Suprapubic skin (tissue), 4 donors: ENCODE measurements around the gene ALG1. TPM values are rescaled to one million over a fixed set of nuclear protein-coding genes. Genes with fewer than 3 reads are reported as not detected.

ENCODE experiments used
- DNase-seq, 2 donors: peaks; one replicate each; pipeline ENCODE4 v3.0.0-alpha.2; 2019; ENCODE audit warnings: low spot score in 2 of 2
- H3K27ac ChIP-seq: fragments of 200-600 bp; sonication (generic); one replicate; pipeline ENCODE4 v1.5.1; 2019
- H3K27me3 ChIP-seq: fragments of 200-600 bp; sonication (generic); one replicate; pipeline ENCODE4 v1.5.1; 2019
- H3K36me3 ChIP-seq: fragments of 200-600 bp; sonication (generic); one replicate; pipeline ENCODE4 v1.5.1; 2019
- H3K4me1 ChIP-seq: fragments of 200-600 bp; sonication (generic); one replicate; pipeline ENCODE4 v1.5.1; 2019
- H3K4me3 ChIP-seq: fragments of 200-600 bp; sonication (generic); one replicate; pipeline ENCODE4 v1.5.1; 2019; ENCODE audit warnings: mild to moderate bottlenecking
- H3K9me3 ChIP-seq: fragments of 200-600 bp; sonication (generic); one replicate; pipeline ENCODE4 v1.5.1; 2019
- EP300 ChIP-seq: sonication (generic); formaldehyde crosslinking; IDR thresholded peaks from one replicate; pipeline ENCODE4 v1.6.1; 2017; ENCODE audit warnings: antibody characterized with exemption
- POLR2A ChIP-seq, 2 donors: fragments of 450-650 bp; IDR thresholded peaks; one replicate each; pipeline ENCODE4 v1.6.1; 2017; ENCODE audit warnings: antibody characterized with exemption in 2 of 2, mild to moderate bottlenecking in 2 of 2, moderate library complexity in 2 of 2
- POLR2AphosphoS5 ChIP-seq, 3 donors: sonication (generic); formaldehyde crosslinking; IDR thresholded peaks; one replicate each; pipeline ENCODE4 v1.6.1; 2017; ENCODE audit warnings: antibody characterized with exemption in 3 of 3
- WGBS: methylation state at CpG from one replicate; pipeline ENCODE4 v1.1.5; 2018; 5-methylcytosine and 5-hydroxymethylcytosine counted together
- total RNA-seq, 4 donors: library from RNA; depleted of rRNA; stranded (reverse); fragments of >200 nt; gene quantifications; one replicate each; pipeline ENCODE4 v1.1.0, GENCODE V29; 2016
- TF ChIP-seq, protein P1 (sequence below), 2 donors: fragments of 200-600 bp in 1 of 2; fragments of 450-650 bp in 1 of 2; sonication (generic) in 1 of 2; IDR thresholded peaks; one replicate each; pipeline ENCODE4 v1.5.1; 2016 to 2019; ENCODE audit warnings: antibody characterized with exemption in 2 of 2, mild to moderate bottlenecking in 1 of 2, moderate library complexity in 1 of 2

Gene ALG1
- total RNA-seq, 4 donors from 2014 or later: 14.5 to 22.3 (median 19.0) TPM

DNA sequence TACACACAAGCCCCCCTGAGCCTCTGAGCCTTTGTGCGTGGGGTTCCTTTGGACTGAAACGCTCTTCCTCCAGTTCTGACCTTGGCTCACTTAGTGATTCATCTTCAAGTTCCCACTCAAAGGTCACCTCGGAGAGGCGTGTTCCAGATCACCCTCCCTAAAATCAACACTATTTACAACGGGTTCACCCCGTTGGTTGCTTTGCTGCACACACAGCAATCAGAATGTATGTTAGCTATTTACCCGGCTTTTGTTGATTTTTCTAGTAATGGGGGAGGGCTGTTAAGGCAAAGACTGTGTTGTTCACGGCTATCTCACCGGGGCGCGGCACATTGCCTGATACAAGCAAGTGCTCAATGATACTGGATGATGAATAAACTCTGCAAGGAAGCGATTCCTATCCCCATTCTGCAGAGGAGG is 38.9 kb upstream of the ALG1 start:
- no peaks in the 10 kb centered on the region for H3K9me3 ChIP-seq
- no peaks in the 10 kb centered on the region for H3K27me3 ChIP-seq
- peaks cover 26% of the 10 kb centered on the region for H3K36me3 ChIP-seq
- peak overlapping the region; percentile 84 for H3K27ac ChIP-seq
- 37% methylated on average over 12 of the region's 12 CpGs for WGBS
- peaks cover 30% of the 10 kb centered on the region for H3K4me1 ChIP-seq
- DNase-seq: no peak
- peak overlapping the region; percentile 76 for H3K4me3 ChIP-seq
- TF ChIP-seq, protein P1, sequence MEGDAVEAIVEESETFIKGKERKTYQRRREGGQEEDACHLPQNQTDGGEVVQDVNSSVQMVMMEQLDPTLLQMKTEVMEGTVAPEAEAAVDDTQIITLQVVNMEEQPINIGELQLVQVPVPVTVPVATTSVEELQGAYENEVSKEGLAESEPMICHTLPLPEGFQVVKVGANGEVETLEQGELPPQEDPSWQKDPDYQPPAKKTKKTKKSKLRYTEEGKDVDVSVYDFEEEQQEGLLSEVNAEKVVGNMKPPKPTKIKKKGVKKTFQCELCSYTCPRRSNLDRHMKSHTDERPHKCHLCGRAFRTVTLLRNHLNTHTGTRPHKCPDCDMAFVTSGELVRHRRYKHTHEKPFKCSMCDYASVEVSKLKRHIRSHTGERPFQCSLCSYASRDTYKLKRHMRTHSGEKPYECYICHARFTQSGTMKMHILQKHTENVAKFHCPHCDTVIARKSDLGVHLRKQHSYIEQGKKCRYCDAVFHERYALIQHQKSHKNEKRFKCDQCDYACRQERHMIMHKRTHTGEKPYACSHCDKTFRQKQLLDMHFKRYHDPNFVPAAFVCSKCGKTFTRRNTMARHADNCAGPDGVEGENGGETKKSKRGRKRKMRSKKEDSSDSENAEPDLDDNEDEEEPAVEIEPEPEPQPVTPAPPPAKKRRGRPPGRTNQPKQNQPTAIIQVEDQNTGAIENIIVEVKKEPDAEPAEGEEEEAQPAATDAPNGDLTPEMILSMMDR (IDR thresholded peaks at IDR 0.05): no peak
- TF ChIP-seq POLR2AphosphoS5 (IDR thresholded peaks at IDR 0.05) (no peak), POLR2A (IDR thresholded peaks at IDR 0.05) (no peak), EP300 (no peak)

DNA sequence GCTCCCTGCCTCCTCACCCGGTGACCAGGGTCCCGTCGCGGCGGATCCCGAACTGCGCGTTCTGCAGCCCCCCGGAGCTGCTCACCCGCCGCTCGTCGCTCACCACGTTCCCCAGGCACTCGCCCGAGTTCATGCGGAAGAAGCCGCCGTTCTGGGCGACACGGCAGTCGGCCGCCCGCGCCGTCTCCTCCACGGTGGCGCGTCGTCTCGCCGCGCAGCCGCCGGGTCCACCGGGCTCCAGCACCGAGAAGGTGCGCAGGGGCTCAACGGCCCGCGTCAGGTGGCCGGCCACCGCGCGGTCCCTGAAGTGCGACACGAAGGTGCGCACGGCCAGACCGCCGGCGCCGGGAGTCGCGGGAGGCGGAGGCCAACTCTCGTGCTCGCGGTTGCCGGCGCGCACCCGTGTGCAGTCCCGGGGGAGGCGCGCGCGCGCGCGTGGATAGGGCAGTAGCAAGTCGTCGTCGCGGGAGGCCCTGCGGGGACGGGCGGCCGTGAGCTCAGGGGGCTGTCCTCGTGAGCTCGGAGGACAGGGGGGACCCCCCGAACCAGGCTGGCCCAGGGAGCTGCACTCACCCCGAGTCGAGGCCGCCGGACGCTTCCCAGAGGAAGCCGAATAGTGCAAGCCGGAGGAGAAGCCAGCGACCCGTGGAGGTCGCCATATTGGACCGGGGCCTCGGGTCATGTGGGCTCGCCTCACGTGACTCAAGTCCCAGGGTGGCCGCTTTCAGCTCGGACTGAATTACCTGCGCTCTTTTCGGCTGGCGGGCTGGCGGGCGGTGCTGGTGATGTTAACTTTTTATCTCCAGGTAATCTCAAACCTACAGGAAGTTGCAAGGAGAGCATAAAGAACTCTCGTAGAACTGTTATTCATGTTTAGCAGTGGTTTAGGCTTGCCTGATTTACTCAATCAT is 38.1 kb upstream of the ALG1 start, which contains the start of gene NAGPA:
Gene NAGPA (minus strand): TSS at position 680 of the 911 bp plus-strand sequence. CDS start 21 bp downstream, at position 659.
- Histone ChIP-seq H3K36me3 (peaks cover 18% of the 10 kb centered on the region), H3K27ac (peak within 1 kb of the TSS; percentile 84), H3K4me1 (peaks cover 30% of the 10 kb centered on the region), H3K27me3 (no peaks in the 10 kb centered on the region), H3K4me3 (peak within 1 kb of the TSS; percentile 76), H3K9me3 (no peaks in the 10 kb centered on the region)
- TF ChIP-seq POLR2AphosphoS5 (IDR thresholded peaks at IDR 0.05): peak; percentile 63 to 97 (median 70)
- no peak for TF ChIP-seq POLR2A (IDR thresholded peaks at IDR 0.05)
- peak; percentile 94 to 96 for DNase-seq
- 2% methylated on average over 30 of the region's 104 CpGs for WGBS

DNA sequence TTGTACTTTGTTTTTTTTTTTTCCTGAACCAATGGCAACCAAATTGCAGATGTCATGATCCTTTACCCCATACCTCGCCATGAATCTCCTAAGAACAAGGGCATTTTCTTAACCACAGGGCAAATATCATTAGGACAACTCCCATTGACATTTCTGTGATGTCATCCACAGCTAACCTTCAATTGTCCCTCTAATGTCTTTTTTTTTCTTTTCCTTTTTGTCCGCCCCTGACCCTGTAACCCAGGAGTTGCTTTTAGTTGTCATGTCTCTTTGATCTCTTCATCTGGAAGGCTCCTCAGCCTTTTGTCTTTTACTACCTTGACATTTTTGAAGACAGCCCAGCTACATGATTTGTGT is 37.5 kb upstream of the ALG1 start:
- H3K36me3 ChIP-seq: peaks cover 12% of the 10 kb centered on the region
- H3K4me1 ChIP-seq: peaks cover 30% of the 10 kb centered on the region
- H3K9me3 ChIP-seq: no peaks in the 10 kb centered on the region
- 8% methylated on average over 2 of the region's 2 CpGs for WGBS
- no peak for DNase-seq
- no peaks in the 10 kb centered on the region for H3K27me3 ChIP-seq
- H3K4me3 ChIP-seq: peak overlapping the region; percentile 76
- no peak for TF ChIP-seq POLR2AphosphoS5 (IDR thresholded peaks at IDR 0.05)
- TF ChIP-seq POLR2A (IDR thresholded peaks at IDR 0.05): no peak
- TF ChIP-seq, protein P1 (IDR thresholded peaks at IDR 0.05): no peak
- TF ChIP-seq EP300: no peak
- peak overlapping the region; percentile 84 for H3K27ac ChIP-seq

DNA sequence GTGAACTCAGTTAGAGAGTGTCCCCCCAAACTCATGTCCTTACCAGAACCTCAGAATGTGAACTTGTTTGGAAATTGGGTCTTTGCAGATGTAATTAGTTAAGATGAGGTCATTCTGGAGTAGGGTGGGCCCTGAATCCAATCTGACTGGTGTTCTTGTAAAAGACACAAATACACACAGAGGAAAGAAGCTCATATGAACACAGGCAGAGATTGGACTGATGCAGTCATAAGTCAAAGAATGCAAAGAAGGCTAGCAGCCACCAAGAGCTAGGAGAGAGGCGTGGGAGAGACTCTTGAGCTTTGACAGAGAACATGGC is 35.8 kb upstream of the ALG1 start:
- no peak overlapping the region for H3K27ac ChIP-seq
- H3K36me3 ChIP-seq: no peaks in the 10 kb centered on the region
- no peak for DNase-seq
- no peaks in the 10 kb centered on the region for H3K27me3 ChIP-seq
- TF ChIP-seq EP300 (no peak), POLR2AphosphoS5 (IDR thresholded peaks at IDR 0.05) (no peak)
- peaks cover 30% of the 10 kb centered on the region for H3K4me1 ChIP-seq
- WGBS: 67% methylated on average over 1 of the region's 1 CpG
- H3K9me3 ChIP-seq: no peaks in the 10 kb centered on the region
- H3K4me3 ChIP-seq: no peak overlapping the region

DNA sequence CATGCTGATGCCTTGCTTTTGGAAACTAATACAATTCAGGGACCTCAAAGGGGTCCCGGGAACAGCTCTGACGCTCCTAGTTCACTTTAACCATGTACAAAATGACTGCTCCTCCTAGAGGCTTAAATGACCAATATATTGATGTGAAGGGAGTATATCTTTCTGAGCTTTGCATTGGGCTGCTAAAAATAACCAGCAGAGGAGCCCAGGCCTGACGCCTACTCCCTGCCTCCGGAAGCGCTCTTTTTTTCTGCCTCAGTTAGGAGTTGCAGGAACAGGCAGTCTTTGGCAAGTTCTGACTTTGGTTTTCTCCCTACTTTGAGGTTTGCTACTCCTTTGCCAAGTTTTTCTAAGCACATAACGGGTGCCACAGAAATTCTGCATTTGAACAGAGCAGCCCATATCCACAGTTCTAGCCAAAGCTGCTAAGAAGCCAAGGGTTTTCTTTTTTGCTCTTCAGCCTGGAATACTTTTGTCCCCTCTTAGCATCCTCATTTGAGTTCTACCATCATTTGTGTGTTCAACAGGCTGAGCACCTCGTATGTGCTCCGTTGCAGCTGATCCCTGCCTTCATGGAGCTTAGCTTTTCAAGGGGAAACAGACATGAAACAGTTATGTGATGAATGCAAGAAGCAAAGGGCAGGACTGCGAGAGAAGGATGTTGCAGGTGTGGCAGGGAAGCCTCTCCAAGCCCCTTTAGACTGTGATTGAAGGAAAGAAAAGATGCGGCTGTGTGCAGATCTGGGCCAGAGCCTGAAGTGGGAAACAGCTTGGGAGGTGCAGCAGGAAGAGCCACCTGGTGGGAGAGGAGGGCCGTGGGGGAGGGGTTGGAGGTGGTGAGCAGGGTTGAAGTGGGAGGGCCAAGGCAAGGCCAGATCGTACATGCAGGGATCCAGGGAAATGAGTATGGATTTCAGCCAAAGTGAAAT is 35.2 kb upstream of the ALG1 start:
- WGBS: 41% methylated on average over 12 of the region's 12 CpGs
- no peaks in the 10 kb centered on the region for H3K36me3 ChIP-seq
- TF ChIP-seq POLR2AphosphoS5 (IDR thresholded peaks at IDR 0.05) (no peak), EP300 (no peak), POLR2A (IDR thresholded peaks at IDR 0.05) (no peak)
- TF ChIP-seq, protein P1 (IDR thresholded peaks at IDR 0.05): no peak
- H3K4me1 ChIP-seq: peaks cover 30% of the 10 kb centered on the region
- DNase-seq: no peak
- H3K4me3 ChIP-seq: no peak overlapping the region
- no peaks in the 10 kb centered on the region for H3K9me3 ChIP-seq
- no peak overlapping the region for H3K27ac ChIP-seq
- H3K27me3 ChIP-seq: no peaks in the 10 kb centered on the region

DNA sequence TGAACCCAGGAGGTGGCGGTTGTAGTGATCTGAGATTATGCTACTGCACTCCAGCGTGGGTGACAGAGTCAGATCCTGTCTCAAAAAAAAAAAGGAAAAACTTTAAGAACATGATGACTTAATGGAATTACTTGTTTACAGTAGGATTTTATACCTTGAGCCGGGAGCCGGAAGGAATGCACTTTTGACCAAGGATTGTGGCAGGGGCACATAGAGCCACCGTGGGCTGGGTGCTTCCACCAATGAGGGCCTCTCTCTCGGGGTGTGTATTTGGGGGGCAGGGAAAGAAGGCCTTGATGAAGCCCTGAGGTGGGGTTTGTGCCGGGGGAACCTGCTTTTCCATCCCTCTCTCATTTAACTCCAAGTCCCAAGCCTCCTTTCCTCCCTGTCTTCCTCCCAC is 31.2 kb upstream of the ALG1 start:
- H3K4me3 ChIP-seq: no peak overlapping the region
- no peak for DNase-seq
- H3K27me3 ChIP-seq: no peaks in the 10 kb centered on the region
- H3K36me3 ChIP-seq: no peaks in the 10 kb centered on the region
- 68% methylated on average over 7 of the region's 7 CpGs for WGBS
- TF ChIP-seq EP300 (no peak), POLR2AphosphoS5 (IDR thresholded peaks at IDR 0.05) (no peak), POLR2A (IDR thresholded peaks at IDR 0.05) (no peak)
- TF ChIP-seq, protein P1 (IDR thresholded peaks at IDR 0.05): no peak
- H3K9me3 ChIP-seq: no peaks in the 10 kb centered on the region
- no peak overlapping the region for H3K27ac ChIP-seq
- peaks cover 6% of the 10 kb centered on the region for H3K4me1 ChIP-seq
